GM12864 (cell line): Measurements from ENCODE around the gene HAPLN1.
"Not testable (repeated sequence)": the region's sequence is repeated elsewhere in the genome, so short reads cannot be mapped to it uniquely, and the experiment has no call there.

Experiments used
- DNase-seq: peaks from one replicate; pipeline ENCODE4 v3.0.0-alpha.2; 2011; ENCODE audit warnings: low read depth
- H3K4me3 ChIP-seq: 2 replicates; pipeline ENCODE4 v1.5.1; 2011; ENCODE audit warnings: mild to moderate bottlenecking, low read depth, low read length, control low read depth
- TF ChIP-seq, protein P1 (sequence below): IDR thresholded peaks from 2 replicates; pipeline ENCODE4 v1.5.1; 2011; ENCODE audit warnings: low read depth, mild to moderate bottlenecking, moderate library complexity, low read length, control low read depth, inconsistent platforms; ENCODE audit errors: missing control alignments

Gene HAPLN1

DNA sequence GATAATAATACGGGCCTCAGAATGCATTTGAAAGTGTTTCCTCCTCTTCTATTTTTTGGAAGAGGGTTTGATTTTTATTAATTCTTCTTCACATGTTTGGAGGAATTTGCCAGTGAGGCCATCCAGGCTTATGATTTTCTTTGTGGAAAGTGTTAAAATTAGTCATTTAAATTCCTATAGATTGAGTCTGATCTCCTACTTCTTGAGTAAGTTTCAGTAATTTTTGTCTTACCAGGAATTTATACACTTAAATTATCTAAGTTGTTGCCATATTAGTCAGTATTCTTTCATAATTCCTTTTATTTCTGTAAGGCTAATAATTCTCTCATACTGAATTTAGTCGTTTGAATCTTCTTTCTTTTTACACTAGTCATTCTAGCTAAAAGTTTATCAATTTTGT lies 25.2 kb upstream of the HAPLN1 start:
- H3K4me3 ChIP-seq = no peak overlapping the region
- no peak for DNase-seq
- TF ChIP-seq, protein P1, sequence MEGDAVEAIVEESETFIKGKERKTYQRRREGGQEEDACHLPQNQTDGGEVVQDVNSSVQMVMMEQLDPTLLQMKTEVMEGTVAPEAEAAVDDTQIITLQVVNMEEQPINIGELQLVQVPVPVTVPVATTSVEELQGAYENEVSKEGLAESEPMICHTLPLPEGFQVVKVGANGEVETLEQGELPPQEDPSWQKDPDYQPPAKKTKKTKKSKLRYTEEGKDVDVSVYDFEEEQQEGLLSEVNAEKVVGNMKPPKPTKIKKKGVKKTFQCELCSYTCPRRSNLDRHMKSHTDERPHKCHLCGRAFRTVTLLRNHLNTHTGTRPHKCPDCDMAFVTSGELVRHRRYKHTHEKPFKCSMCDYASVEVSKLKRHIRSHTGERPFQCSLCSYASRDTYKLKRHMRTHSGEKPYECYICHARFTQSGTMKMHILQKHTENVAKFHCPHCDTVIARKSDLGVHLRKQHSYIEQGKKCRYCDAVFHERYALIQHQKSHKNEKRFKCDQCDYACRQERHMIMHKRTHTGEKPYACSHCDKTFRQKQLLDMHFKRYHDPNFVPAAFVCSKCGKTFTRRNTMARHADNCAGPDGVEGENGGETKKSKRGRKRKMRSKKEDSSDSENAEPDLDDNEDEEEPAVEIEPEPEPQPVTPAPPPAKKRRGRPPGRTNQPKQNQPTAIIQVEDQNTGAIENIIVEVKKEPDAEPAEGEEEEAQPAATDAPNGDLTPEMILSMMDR = no peak

DNA sequence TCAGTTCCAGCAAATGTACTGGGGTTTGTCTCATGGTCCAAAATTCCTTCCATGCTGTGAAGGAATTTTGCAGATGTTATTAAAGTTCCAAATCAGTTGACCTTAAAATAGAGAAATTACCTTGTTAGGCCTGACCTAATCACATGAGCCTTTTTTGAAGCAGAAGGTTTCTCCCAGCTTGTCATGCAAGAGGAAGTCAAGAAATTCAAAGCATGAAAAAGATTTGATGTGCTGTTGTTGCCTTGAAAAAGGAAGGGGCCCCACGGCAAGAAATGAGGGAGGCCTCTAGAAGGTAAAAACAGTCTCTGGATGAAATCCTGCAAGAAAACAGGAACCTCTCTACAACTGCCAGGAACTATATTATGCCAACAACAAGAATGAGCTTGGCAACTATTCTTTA lies 24.2 kb upstream of the HAPLN1 start:
- TF ChIP-seq, protein P1 = no peak
- no peak for DNase-seq
- no peak overlapping the region for H3K4me3 ChIP-seq

DNA sequence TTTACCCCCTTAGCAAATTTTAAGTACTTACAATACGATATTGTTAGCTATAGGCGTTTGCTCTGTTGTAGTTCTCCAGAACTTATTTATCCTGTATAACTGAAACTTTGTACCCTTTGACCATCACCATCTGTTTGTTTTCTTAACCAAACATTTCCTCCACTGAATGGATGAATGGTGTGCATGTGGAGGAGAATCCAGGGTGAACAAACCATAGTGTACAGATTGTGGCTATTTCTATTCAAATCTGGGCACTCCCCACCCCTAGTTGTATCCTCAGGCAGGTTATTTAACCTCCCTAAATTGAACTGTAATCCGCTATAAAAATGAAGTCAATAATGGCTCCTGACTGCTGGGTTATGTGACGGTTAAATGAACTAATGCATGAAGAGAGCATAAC lies 21.4 kb upstream of the HAPLN1 start:
- no peak overlapping the region for H3K4me3 ChIP-seq
- TF ChIP-seq, protein P1 = no peak
- DNase-seq = no peak

DNA sequence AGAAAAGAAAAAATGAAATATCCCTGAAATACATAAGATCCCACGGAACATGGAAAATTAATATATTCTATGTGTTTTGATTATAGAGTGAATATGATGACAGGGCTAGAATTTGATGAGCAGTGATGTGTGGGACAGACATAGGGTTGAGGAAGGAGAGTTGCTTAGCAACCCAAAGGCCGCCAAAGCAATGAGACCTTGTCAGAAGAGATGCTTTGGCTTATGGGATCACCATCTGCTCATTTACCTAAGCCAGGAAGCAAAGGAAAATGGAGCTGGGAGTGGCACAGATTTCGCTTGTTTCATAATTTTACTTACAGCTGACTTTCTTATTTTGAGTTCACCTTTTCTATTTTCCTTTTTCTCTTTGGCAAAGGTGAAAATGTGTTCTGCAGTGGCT lies 20.9 kb upstream of the HAPLN1 start:
- H3K4me3 ChIP-seq = no peak overlapping the region
- DNase-seq = no peak
- TF ChIP-seq, protein P1 = no peak

DNA sequence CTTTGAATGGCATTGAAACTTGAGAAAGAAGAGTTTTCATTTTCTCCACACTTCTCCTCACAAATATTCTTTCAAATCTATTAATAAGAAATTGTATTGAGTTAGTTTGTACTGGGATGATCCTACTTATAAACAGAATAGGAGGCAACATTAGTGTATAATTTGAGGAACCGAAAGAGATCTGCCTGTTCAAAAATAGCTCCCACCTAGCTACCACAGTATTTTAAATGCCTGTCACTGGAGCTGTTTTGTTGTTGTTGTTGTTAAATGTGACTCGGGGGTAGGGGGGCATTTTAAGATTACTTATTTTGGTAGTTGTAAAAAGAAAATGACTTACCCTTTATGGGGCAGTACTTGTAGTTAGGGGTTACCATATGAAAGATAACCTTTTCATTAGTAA lies 20.1 kb upstream of the HAPLN1 start:
- H3K4me3 ChIP-seq = no peak overlapping the region
- no peak for DNase-seq
- TF ChIP-seq, protein P1 = no peak

DNA sequence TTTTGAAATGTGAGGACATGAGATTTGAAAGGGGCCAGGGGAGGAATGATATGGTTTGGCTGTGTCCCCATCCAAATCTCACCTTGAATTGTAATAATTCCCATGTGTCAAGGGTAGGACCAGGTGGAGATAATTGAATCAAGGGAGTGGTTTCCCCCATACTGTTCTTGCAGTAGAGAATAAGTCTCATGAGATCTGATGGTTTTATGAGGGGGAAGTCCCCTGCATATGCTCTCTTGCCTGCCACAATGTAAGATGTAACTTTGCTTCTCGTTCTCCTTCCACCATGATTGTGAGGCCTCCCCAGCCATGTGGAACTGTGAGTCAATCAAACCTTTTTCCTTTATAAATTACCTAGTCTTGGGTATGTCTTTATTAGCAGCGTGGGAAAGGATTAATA lies 15.5 kb upstream of the HAPLN1 start:
- not testable (repeated sequence) for H3K4me3 ChIP-seq, DNase-seq

DNA sequence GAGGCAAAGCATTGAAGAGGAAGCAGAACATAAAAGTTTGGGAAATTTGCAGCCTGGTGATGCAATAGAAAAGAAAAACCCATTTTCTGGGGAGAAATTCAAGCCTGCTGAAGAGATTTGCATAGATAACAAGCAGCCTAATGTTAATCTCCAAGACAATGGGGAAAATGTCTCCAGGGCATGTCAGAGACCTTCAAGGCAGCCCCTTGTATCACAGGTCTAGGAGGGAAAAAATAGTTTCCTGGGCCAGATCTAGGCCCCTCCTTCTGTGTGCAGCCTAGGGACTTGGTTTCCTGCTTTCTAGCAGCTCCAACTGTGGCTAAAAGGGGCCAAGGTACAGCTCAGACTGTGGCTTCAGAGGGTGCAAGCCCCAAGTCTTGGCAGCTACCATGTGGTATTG lies 14.4 kb upstream of the HAPLN1 start:
- not testable (repeated sequence) for H3K4me3 ChIP-seq

DNA sequence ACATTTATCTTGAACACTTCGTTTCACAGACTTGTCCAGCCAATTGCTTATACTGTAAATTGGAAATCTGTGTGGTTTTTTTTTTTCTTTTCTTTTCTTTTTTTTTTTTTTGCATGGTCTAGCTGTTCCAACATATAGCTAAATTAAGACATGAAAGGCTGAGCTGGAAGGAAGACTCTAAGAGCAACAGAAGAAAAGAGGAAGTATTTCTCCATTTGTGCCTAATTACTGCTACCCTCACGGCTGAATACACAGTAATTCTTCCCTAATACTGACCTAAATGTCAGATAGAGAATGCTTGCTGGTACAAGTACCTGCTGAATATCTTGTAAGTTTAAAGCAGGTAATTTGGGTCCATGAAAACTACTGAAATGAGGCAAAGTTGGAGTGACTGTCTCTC lies 11.0 kb upstream of the HAPLN1 start:
- TF ChIP-seq, protein P1 = no peak
- no peak overlapping the region for H3K4me3 ChIP-seq
- no peak for DNase-seq

More for the DNA sequence above, 14.4 kb upstream of the HAPLN1 start:
- DNase-seq = not testable (repeated sequence)
